ENCODE measurements around the gene PP2D1.
"Not testable (repeated sequence)": the region's sequence is repeated elsewhere in the genome, so short reads cannot be mapped to it uniquely, and the experiment has no call there.

The PP2D1 gene

DNA sequence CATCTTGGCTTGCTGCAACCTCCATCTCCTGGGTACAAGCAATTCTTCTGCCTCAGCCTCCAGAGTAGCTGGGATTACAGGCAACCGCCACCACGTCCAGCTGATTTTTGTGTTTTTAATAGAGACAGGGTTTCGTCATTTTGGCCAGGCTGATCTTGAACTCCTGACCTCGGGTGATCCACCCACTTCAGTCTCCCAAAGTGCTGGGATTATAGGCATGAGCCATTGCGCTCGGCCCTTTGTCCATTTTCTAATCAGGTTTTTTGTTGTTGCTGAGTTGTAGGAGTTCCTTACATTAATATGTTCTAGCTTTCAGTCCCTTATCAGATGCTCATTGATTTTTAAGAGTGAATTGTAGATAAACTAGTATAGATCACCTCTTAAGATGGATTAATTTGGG lies 44.9 kb downstream of the PP2D1 start:
- TF ChIP-seq CTCF (IDR thresholded peaks at IDR 0.05; ENCODE audit: insufficient read depth, missing control alignments): no peak
- DNase-seq (ENCODE audit: insufficient read length, low spot score) (no peak), FAIRE-seq (no peak)

GRCh38 chr3:19961960-19962359 lies 50.1 kb downstream of the PP2D1 start:
- TF ChIP-seq CTCF (IDR thresholded peaks at IDR 0.05; ENCODE audit: insufficient read depth, missing control alignments): no peak
- FAIRE-seq: no peak
- no peak for DNase-seq (ENCODE audit: insufficient read length, low spot score)

- no peak for DNase-seq (ENCODE audit: insufficient read length, low spot score)
- no peak for FAIRE-seq
- TF ChIP-seq CTCF (IDR thresholded peaks at IDR 0.05; ENCODE audit: insufficient read depth, missing control alignments): no peak
Measured at GRCh38 chr3:19960696-19961095, 51.4 kb downstream of the PP2D1 start.

DNA sequence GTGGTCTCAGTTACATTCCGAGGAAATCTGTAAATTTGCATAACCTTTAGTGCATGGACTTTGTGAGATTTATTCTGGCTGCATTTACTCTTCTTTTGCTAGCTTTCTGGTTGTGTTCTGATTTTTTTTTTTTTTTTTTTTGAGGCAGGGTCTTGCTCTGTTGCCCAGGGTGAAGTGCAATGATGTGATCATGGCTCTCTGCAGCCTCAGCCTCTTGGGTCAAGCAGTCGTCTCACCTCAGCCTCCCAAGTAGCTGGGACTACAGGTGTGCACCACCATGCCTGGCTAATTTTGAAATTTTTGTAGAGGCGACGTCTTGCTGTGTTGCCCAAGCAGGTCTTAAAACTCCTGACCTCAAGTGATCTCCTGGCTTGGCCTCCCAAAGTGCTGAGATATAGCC lies 52.6 kb downstream of the PP2D1 start:
- no peak for DNase-seq (ENCODE audit: insufficient read length, low spot score)
- no peak for TF ChIP-seq CTCF (IDR thresholded peaks at IDR 0.05; ENCODE audit: insufficient read depth, missing control alignments)
- FAIRE-seq: no peak

DNA sequence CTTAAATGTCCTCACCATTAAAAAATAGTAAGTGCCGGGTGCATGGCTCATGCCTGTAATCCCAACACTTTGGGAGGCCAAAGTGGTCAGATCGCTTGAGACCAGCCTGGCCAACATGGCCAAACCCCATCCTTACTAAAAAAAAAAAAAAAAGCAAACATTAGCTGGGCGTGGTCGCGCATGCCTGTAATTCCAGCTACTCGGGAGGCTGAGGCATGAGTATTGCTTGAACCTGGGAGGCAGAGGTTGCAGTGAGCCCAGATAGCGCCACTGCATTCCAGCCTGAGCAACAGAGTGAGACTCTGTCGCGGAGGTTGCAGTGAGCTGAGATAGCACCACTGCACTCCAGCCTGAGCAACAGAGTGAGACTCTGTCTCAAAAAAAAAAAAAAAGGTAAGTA lies 54.7 kb downstream of the PP2D1 start:
- DNase-seq (ENCODE audit: insufficient read length, low spot score); FAIRE-seq: not testable (repeated sequence)

DNA sequence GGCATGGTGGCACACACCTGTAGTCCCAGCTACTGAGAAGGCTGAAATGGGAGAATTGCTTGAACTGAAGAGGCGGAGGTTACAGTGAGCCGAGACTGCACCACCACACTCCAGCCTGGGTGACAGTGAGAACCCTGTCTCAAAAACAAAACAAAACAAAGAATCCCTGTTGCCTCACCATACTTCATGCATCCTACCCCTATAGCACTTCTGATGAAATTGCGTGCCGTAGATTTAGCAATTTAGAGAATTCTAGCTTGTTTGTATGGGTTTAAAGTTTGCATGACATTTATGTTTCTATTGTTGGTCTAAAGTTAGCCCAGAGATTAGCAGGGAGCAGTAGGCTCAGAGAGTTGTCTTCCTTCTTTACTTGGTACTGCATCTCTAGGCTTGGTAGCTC lies 57.4 kb downstream of the PP2D1 start:
- no peak for FAIRE-seq
- TF ChIP-seq CTCF (IDR thresholded peaks at IDR 0.05; ENCODE audit: insufficient read depth, missing control alignments): no peak
- no peak for DNase-seq (ENCODE audit: insufficient read length, low spot score)

- TF ChIP-seq CTCF (IDR thresholded peaks at IDR 0.05; ENCODE audit: insufficient read depth, missing control alignments): no peak
- DNase-seq (ENCODE audit: insufficient read length, low spot score): no peak
- FAIRE-seq: no peak
Measured at GRCh38 chr3:19950316-19950715, 61.7 kb downstream of the PP2D1 start.

GRCh38 chr3:19948226-19948591 lies 63.9 kb downstream of the PP2D1 start:
- DNase-seq (ENCODE audit: insufficient read length, low spot score) (no peak), FAIRE-seq (no peak)
- TF ChIP-seq CTCF (IDR thresholded peaks at IDR 0.05; ENCODE audit: insufficient read depth, missing control alignments): no peak

All from D721Med (cell line).